Nephron (organoid): ENCODE results near the gene SMOC2.

Experiments
- H3K27ac Mint-ChIP-seq, 3 experiments: 2 replicates each; pipeline ENCODE4 v1.8.0; 2020; ENCODE audit warnings: mixed read lengths in 3 of 3, mild to moderate bottlenecking in 2 of 3, moderate library complexity in 1 of 3
- H3K27me3 Mint-ChIP-seq: 2 replicates; pipeline ENCODE4 v1.8.0; 2021; ENCODE audit warnings: low read depth, mild to moderate bottlenecking, moderate library complexity, mixed read lengths
- H3K36me3 Mint-ChIP-seq: 2 replicates; pipeline ENCODE4 v1.8.0; 2020; ENCODE audit warnings: low read depth, mixed read lengths
- H3K4me1 Mint-ChIP-seq: 2 replicates; pipeline ENCODE4 v1.8.0; 2020; ENCODE audit warnings: mixed read lengths
- H3K4me3 Mint-ChIP-seq, 3 experiments: 2 replicates each; pipeline ENCODE4 v1.8.0; 2020; ENCODE audit warnings: mild to moderate bottlenecking in 3 of 3, mixed read lengths in 3 of 3, moderate library complexity in 2 of 3
- H3K9me3 Mint-ChIP-seq: 2 replicates; pipeline ENCODE4 v1.8.0; 2020; ENCODE audit warnings: mixed read lengths
- TF ChIP-seq, protein P1 (sequence below), 3 experiments: fragments of 200-600 bp; sonication (generic); IDR thresholded peaks; one replicate each; pipeline ENCODE4 v1.5.0; 2021; ENCODE audit warnings: antibody characterized with exemption in 3 of 3; ENCODE audit not compliant: unreplicated experiment in 3 of 3

SMOC2 gene

DNA sequence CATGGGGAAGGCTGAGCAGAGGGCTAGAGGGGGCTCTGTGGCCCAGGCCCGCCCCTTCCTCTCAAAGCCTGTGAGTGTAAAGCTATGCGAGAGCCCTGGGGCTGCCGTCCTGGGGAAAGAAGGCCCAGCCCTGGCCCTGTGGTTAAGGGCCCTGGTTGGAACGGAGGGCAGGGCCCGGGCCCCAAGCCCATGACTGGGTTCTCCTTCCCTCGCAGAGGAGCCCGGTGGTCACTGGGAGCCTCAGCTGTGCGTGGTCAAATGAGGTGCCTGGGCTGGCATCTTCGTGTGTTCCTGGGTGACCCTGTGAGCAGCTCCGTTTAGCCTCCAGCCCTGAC lies 56.0 kb downstream of the SMOC2 start:
- TF ChIP-seq, protein P1, sequence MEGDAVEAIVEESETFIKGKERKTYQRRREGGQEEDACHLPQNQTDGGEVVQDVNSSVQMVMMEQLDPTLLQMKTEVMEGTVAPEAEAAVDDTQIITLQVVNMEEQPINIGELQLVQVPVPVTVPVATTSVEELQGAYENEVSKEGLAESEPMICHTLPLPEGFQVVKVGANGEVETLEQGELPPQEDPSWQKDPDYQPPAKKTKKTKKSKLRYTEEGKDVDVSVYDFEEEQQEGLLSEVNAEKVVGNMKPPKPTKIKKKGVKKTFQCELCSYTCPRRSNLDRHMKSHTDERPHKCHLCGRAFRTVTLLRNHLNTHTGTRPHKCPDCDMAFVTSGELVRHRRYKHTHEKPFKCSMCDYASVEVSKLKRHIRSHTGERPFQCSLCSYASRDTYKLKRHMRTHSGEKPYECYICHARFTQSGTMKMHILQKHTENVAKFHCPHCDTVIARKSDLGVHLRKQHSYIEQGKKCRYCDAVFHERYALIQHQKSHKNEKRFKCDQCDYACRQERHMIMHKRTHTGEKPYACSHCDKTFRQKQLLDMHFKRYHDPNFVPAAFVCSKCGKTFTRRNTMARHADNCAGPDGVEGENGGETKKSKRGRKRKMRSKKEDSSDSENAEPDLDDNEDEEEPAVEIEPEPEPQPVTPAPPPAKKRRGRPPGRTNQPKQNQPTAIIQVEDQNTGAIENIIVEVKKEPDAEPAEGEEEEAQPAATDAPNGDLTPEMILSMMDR (IDR thresholded peaks at IDR 0.05; ENCODE audit: unreplicated experiment in 3 of 3): no peak
- Mint-ChIP-seq H3K36me3 (no peaks in the 10 kb centered on the region), H3K27ac (no peak overlapping the region), H3K4me3 (no peak overlapping the region), H3K27me3 (peaks cover 19% of the 10 kb centered on the region), H3K9me3 (no peaks in the 10 kb centered on the region), H3K4me1 (peaks cover 26% of the 10 kb centered on the region)

DNA sequence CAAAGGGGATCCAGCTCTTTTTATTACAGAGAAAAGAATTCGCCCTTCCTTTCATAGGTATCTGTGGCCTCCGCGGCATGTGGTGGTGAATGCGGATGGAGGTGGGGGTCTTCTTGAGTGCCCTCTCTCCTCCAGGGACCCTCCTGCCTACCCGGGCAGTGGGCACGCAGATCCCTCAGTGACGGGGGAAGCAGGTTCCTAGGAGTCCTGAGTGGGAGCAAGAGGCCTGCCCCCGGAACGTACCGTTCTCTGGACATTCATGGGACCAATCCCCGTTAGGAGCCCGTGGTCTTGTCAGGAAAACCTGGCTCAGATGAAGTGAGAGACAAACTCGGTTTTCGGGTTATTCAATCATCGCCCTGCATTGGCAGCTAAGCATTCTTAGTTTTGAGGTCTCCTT lies 56.4 kb downstream of the SMOC2 start:
- Mint-ChIP-seq H3K27ac (peak overlapping the region in 2 of 3 experiments; percentile 8 to 55), H3K4me3 (no peak overlapping the region), H3K4me1 (peaks cover 26% of the 10 kb centered on the region), H3K36me3 (no peaks in the 10 kb centered on the region), H3K27me3 (peaks cover 19% of the 10 kb centered on the region), H3K9me3 (no peaks in the 10 kb centered on the region)
- TF ChIP-seq, protein P1 (IDR thresholded peaks at IDR 0.05; ENCODE audit: unreplicated experiment in 3 of 3): no peak

DNA sequence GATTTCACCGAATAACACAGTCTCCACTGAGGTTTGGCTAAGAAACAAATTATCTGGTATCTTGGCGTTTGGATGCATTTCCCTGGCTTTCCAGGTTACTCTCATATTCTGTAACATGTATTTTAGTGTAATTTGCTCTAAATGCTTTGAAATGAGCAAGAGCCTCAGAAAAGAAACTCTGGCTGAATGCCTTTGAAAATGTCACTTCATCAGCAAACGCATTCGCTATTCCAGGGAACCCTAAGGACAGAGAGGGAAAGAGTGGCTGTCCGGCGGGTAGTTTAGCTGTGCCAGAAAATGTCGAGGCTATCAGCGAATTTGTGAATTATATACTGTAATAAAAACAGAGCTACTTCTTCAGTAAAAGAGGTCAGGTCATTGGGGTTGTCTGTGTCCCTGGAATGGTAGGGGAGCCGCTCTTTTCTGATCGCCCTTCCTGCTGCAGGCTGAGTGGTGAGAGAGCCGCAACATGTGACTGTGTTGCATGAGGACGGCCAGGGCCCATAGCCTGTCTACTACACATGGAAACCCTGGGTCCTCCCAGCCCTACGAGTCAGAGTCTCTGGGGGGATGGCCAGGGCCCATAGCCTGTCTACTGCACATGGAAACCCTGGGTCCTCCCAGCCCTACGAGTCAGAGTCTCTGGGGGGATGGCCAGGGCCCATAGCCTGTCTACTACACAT lies 57.3 kb downstream of the SMOC2 start:
- Mint-ChIP-seq H3K27me3 (peaks cover 22% of the 10 kb centered on the region), H3K27ac (peak overlapping the region; percentile 8 to 47 (median 38)), H3K4me3 (no peak overlapping the region), H3K4me1 (peaks cover 26% of the 10 kb centered on the region), H3K36me3 (no peaks in the 10 kb centered on the region), H3K9me3 (no peaks in the 10 kb centered on the region)
- TF ChIP-seq, protein P1 (IDR thresholded peaks at IDR 0.05; ENCODE audit: unreplicated experiment in 3 of 3): no peak

DNA sequence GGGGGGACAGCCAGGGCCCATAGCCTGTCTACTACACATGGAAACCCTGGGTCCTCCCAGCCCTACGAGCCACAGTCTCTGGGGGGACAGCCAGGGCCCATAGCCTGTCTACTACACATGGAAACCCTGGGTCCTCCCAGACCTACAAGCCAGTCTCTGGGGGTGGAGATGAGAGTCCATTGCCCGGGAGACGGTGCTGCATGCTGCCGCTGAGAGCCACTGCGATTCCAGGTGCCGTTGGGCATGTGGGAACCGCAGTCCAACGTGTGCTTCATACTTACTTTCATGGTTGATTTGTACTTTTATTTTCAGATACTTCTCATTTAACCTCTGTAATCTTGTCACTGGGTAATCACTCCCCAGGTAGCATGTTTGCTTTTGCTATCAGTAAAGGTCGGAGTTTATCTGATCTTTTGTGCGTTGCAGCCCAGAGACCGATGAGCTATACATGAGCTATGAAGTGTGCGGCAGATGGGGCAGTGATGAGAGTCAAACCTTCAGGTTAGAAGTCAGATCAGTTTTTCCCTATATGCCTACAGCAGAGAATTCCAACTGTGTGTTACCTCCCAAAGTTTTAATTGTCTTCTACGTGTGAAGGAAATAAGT lies 58.2 kb downstream of the SMOC2 start:
- H3K36me3 Mint-ChIP-seq: no peaks in the 10 kb centered on the region
- H3K9me3 Mint-ChIP-seq: no peaks in the 10 kb centered on the region
- H3K4me3 Mint-ChIP-seq: no peak overlapping the region
- TF ChIP-seq, protein P1 (IDR thresholded peaks at IDR 0.05; ENCODE audit: unreplicated experiment in 3 of 3): no peak
- H3K27ac Mint-ChIP-seq: no peak overlapping the region
- H3K4me1 Mint-ChIP-seq: peaks cover 21% of the 10 kb centered on the region
- peaks cover 25% of the 10 kb centered on the region for H3K27me3 Mint-ChIP-seq

DNA sequence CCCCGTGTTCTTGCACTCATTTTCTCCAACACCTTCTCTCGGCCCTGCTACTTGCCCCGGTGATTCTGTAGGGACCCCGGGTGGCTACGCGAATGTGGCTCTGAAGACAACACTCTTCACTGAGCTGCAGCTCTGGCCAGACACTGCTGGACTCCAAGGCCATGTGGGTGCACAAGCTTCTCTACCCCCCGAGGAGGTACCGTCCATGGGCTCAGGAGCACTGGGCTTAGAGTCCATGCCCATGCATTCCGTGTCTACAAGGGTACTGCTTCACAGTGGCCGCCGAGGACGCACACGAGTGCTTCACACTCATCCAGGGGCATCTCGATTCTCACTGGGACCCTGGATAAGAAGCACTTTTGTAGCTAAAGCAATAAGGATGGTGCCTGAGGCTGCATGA lies 59.5 kb downstream of the SMOC2 start:
- TF ChIP-seq, protein P1 (IDR thresholded peaks at IDR 0.05; ENCODE audit: unreplicated experiment in 3 of 3): no peak
- Mint-ChIP-seq H3K4me3 (no peak overlapping the region), H3K4me1 (peaks cover 17% of the 10 kb centered on the region), H3K36me3 (no peaks in the 10 kb centered on the region), H3K27ac (no peak overlapping the region), H3K27me3 (peaks cover 24% of the 10 kb centered on the region), H3K9me3 (no peaks in the 10 kb centered on the region)

DNA sequence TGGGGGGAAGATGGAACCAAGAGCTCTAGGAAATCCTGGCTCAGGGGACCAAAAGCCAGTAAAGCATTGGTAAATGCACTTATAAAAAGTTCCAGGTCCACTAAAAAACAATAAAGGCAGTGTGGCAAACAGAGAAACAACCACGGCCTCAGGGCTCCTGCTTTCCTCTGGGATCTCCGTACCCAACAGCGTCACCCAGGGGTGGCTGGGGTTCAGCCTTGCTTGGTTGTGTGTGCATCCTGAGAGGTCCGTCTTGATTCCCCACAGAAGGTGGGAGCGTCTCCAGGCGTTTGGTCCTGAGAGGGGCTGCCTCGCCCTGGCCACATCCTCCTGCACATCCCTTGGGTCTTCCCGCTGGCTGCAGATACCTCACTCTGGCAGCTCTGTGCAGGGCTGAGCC lies 60.6 kb downstream of the SMOC2 start:
- TF ChIP-seq, protein P1 (IDR thresholded peaks at IDR 0.05; ENCODE audit: unreplicated experiment in 3 of 3): no peak
- Mint-ChIP-seq H3K27me3 (peaks cover 24% of the 10 kb centered on the region), H3K36me3 (no peaks in the 10 kb centered on the region), H3K4me1 (peaks cover 12% of the 10 kb centered on the region), H3K4me3 (no peak overlapping the region), H3K27ac (no peak overlapping the region), H3K9me3 (no peaks in the 10 kb centered on the region)
